VCaP (cell line): ENCODE results near the gene PIK3CD.

Experiments used
- H3K27ac ChIP-seq: fragments of 450-650 bp; 2 replicates; pipeline ENCODE4 v1.5.1; 2017
- TF ChIP-seq, protein P1 (sequence below): fragments of 450-650 bp; conservative IDR thresholded peaks from 2 replicates; pipeline ENCODE4 v1.5.1; 2017; ENCODE audit warnings: mild to moderate bottlenecking, moderate library complexity

PIK3CD gene

DNA sequence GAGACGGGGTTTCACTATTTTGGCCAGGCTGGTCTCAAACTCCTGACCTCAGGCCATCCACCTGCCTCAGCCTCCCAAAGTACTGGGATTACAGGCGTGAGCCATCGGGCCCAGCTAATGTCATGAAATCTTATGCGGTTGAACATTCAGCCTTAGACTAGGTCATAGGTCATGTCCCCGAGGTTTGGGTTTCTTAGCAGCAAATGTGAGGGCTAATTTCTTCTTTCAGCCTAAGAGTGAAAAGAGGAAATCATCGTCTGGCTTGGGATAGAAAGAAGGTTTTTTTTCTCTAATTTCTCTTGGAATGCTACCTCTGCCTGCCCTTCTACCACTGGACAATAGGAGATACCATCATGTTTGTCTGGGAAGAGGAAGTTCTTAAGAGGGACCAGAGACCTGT is 18.0 kb upstream of the PIK3CD start:
- H3K27ac ChIP-seq, result no peak overlapping the region
- TF ChIP-seq, protein P1, sequence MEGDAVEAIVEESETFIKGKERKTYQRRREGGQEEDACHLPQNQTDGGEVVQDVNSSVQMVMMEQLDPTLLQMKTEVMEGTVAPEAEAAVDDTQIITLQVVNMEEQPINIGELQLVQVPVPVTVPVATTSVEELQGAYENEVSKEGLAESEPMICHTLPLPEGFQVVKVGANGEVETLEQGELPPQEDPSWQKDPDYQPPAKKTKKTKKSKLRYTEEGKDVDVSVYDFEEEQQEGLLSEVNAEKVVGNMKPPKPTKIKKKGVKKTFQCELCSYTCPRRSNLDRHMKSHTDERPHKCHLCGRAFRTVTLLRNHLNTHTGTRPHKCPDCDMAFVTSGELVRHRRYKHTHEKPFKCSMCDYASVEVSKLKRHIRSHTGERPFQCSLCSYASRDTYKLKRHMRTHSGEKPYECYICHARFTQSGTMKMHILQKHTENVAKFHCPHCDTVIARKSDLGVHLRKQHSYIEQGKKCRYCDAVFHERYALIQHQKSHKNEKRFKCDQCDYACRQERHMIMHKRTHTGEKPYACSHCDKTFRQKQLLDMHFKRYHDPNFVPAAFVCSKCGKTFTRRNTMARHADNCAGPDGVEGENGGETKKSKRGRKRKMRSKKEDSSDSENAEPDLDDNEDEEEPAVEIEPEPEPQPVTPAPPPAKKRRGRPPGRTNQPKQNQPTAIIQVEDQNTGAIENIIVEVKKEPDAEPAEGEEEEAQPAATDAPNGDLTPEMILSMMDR, result no peak

DNA sequence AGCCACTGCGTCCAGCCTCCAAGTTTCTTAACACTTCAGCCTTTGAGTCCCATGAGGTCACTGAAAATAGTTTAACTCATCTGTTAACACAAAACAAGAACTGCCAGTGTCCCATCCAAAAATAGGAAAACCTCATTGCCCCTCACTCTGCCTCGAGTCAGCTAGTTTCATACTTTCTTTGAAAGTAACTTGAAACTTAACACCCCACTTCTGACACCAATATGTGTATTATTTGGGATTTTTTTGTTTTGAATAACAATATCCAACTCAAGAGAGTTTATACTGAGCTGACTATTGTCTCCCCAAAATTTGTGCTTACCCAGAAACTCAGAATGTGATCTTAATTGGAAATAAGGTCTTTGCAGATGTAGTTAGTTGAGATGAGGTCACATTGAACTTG is 16.9 kb upstream of the PIK3CD start:
- TF ChIP-seq, protein P1, result no peak
- no peak overlapping the region for H3K27ac ChIP-seq

DNA sequence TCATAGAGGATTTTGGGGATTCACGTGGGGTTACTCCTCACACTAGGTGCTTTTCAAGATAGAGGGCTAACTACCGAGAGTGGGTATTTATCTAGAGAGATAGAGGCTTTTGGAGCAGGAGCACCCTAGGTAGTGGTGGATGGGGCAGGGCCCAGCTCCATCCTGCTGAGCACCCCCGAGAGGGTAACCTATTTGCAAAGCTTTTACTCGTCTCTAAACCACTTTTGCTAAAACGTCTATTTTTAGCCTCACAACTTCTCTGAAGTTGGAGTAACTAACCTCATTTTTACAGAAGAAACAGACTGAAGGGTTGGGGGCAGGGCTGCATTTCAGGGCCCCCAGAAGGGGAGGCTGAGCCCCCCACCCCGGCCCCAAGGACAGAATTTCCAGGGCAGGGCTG is 12.3 kb upstream of the PIK3CD start:
- TF ChIP-seq, protein P1, result no peak

DNA sequence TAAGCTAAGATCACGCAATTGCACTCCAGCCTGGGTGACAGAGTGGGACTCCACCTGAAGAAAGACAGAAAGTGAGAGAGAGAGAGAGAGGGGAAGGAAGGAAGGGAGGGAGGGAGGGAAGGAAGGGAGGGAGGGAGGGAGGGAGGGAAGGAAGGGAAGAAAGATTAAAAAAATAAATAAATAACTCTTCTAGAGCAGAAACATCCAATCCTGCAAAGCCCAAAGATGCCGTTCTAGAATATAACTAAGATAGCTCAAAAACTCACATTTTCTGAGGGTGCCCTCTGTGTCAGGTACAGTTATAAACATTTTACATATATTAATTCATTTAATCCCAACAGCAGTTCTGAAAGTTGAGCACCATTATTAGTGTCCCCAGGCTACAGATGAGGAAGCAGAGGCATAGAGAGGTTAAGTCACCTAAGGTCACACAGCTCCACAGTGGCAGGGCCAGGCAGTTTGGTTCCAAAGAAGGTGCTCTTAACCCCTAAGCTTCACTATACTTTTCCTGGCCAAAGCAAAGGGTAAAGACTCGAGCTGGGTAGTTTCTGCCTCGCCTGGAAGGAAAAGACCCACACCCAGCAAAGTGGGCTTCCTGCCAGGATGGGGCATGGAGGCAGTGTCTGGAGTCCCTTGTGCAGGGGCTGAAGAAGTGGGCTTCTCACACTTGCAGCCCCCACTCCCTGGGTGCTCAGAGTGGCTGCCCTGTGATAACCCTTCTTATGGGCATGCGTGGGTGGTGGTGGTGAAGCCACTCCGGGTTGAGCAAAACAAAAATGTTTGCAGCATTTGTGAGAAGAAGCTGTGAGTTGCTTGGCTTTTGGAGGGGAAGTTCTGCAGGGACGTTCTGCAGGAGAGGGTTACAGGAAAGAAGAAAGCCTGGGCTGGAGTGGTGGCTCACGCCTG is 7.9 kb upstream of the PIK3CD start:
- no peak overlapping the region for H3K27ac ChIP-seq
- TF ChIP-seq, protein P1, result no peak

More for the DNA sequence above, 12.3 kb upstream of the PIK3CD start:
- no peak overlapping the region for H3K27ac ChIP-seq

DNA sequence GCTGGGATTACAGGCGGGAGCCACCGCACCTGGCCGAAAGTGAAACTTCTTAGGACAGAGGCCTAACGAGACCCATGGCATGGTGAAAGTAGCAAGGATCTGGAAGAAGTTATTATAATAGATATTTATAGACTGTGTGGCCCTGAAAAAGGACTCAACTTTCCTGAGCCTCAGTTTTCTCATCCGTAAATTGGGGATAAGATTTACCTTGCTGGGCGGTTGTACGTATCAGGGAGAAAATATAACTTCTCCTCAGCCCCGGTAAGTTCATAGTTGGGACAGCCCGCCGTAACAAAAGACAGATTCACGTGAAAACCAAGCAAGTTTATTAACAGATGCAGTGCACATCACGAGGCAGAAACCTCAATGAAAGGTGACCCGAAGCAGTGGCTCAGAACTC is 5.5 kb upstream of the PIK3CD start:
- TF ChIP-seq, protein P1, result no peak
- no peak overlapping the region for H3K27ac ChIP-seq

DNA sequence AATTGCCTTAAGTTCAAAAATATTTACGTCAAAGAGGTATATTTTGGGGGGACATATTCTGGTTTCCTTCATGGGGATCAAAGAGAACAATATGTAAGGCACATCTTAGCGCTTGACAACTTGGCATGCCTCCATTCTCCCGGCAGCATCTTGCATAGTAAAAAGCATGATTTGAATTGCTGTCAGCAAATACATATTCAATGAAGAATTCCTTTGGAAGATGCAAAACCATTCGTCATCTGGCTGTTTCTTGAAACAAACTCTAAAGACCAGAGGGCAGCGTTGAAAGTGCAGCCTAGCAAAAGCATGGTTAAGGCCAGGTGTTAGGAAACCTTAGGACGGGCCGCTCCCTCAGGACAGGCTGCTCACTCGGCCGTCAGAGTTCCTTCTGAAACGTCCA is 3.4 kb upstream of the PIK3CD start:
- H3K27ac ChIP-seq, result no peak overlapping the region
- TF ChIP-seq, protein P1, result no peak

DNA sequence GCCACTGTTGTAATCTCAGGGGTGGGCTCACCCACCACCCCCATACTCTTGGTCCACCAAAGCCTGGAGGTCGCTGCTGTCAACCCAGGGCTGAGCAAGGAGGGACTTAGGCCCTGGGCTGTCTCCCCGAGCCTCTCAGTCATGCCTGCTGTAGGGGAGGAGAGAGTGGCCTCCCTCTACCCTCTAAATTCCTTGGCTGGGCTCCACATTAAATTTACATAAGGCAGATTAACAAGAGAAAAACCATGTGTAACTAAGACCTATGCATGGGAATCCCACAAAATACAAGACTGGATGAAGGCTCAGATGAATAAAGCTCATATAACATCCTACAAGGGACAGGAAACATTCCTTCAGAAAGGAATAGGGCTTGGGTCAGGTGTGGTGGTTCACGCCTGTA is 1.8 kb upstream of the PIK3CD start:
- no peak overlapping the region for H3K27ac ChIP-seq
- TF ChIP-seq, protein P1, result no peak
